ENCODE results near the gene MIER1.
"Not testable (repeated sequence)": the region's sequence is repeated elsewhere in the genome, so short reads cannot be mapped to it uniquely, and the experiment has no call there.

The MIER1 gene

DNA sequence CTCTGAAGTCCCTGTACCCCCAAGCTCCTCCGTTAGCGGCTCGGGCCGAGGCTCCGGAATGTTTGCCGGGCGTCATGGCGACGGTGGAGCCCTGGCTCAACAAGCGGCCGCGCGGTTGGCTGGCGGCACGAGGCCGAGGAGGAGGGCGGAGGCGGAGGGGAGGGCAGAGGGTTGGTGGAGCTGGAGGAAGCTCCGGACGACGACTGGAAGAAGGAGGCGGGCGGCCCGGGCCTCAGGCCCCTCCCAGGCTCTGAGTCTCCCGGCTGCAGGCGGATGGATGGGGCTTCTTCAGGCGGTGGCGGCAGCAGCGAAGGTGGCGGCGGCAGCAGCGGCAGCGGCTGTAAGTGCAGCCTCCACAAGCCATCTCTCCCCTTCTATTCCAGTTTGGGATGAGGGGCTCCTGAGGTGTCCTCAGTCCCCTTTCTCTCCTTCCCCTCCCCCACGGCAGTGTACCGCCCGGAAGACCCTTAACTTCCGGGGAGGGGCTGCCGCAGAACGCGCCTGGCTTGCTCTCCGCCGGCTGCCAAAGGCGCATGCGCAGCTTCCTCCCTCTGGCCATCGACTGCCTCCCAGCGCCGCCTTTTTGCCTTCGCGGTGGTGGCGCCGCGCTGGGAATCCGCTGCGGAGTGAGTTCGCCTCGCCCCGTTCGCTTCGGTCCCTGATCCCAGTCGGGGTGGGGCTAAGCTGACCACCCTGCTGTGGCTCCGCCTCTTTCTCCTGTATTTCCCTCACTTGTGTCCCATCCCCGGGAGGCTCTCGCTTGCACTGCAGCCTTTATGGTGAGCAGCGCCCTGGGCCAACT, at the start of gene MIER1, which contains the start of gene DNAI4:
Gene MIER1, plus strand, starts transcription at position 235 of the 802 bp plus-strand sequence. Its CDS starts 39 bp downstream, at position 274.
Gene DNAI4, minus strand, starts transcription at position 101 of the 802 bp plus-strand sequence. Its CDS starts 25 bp downstream, at position 76.
- DNase-seq: peak; percentile 97

DNA sequence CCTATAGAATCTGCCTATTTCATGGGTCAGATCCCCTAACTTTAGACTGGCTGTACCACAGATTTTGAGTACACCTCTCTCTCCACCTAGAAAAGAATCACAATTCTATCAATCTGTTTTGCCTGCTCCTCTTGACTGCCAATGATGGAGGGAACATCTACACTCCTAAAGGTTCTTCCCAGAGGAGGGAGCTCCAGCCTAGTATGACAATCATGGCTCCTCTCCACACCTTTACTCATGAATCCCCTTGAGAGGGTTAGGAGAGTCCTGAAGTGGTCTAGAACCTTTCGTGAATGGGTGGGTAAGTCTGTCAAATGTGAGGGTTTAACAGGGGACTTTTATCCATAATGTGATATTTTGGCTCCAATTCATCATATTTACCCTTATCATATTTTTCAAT, 48.1 kb upstream of the MIER1 start:
- DNase-seq: no peak

DNA sequence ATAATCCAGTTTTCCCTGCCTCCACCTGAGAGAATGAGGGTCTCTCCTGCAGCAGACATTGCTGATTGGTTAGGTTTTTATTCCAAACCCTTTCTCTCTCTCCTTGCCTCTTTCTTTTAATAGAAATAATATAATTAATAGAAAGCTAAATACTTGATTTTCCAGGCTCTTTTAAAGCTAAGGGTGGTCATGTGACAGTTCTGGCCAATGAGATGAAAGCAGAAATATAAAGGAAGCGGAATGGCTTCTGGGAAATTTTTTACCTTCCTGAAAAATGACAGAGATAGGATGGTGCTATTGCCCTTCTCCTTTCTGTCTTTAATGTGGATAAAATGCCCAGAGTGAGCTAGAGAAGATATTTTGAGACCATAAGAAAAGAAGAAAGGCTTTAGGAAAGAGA, 35.8 kb upstream of the MIER1 start:
- DNase-seq: no peak

DNA sequence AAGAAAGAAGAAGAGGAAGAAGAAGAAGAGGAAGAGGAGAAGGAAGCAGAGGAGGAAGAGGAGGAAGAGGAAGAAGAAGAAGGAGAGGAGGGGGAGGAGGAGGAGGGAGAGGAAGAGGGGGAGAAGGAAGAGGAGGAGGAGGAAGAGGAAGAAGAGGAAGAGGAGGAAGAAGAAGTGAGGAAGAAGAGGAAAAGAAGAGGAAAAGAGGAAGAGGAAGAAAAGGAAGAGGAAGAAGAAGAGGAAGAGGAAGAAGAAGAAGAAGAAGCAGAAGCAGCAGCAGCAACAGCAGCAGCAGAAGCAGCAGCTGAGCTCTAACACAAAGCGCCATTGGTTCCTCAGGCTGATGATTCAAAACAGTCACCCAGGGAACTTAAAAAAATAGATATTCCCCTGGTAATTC, 34.2 kb upstream of the MIER1 start:
- DNase-seq: no peak

DNA sequence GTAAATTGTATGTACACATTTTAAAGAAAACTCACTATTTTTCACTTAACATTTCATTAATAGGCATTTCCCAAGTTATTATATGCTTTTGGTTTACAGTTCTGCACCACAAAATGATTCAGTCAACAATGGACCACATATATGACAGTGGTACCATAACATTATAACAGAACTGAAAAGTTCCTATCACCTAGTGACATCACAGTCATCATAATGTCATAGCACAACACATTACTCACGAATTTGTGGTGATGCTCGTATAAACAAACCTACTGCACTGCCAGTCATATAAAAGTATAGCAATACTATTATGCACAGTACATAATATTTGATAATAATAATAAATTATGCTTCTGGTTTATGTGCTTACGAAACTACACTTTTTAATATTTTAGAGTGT, 31.1 kb upstream of the MIER1 start:
- no peak for DNase-seq

DNA sequence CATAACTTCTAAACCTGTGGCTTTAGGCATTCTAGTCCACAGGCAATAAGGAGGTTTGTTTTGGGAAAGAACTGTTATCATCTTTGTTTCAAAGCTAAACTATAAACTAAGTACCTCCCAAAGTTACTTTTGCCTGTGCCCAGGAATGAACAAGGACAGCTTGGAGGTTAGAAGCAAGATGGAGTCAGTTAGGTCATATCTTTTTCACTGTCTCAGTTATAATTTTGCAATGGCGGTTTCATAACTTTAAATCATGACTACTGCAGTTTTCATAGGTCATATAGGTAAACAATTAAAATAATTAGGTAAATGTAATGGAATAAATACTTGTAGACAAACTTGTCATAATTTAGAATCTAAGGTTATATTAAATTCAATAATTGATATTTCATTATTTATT, 9.6 kb upstream of the MIER1 start:
- DNase-seq: not testable (repeated sequence)

DNA sequence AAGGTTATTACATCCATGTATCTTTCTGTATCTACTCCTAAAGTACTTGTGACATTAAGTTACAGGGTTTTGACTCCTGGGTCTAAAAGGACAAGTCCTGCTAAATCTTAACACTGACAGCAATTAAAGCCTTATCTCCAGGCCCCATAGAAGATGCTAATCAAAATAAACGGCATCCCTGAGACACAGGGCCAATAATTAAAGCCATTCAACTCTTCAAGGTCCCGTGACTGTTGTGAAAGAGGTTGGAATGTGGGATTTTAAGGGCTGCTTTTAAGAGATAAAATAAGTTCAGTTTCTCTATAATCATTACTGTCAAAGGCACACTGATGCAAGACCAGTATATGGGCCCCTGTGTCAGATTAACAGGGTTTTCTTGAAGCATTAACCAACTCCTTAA, 8.5 kb upstream of the MIER1 start:
- DNase-seq: no peak

DNA sequence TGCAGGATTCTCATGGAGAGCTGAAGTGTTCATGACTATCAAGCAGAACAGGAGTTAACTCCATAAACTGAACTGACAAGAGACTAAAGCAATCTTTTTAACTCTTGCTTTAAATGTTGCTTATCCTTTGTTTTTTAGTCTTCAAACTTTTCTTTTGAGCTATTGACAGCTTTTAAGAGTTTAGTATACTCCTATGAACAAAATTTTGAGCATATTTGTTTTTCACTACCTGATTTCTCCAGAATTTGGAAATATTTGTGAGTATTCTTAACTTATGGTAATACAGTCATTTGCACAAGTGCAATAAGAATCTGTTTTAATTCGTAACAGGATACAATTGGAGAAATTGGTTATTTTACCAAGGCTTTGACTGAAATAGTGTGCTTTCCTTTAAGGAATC, 7.3 kb upstream of the MIER1 start:
- no peak for DNase-seq

DNA sequence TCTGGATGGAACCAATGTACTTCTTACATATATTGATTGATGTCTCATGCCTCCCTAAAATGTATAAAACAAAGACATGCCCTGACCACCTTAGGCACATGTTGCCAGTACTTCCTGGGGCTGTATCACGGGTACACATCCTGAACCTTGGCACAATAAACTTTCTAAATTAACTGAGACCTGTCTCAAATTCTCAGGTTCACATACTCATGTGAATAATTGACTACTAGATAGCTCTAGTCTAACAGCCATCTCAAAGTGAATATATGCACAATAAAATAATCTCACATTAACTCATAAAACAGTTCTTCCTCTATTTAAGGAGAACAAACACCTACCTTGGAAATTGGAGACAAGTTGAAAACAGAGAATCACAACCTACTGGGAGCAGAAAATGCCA, 5.7 kb upstream of the MIER1 start:
- no peak for DNase-seq

DNA sequence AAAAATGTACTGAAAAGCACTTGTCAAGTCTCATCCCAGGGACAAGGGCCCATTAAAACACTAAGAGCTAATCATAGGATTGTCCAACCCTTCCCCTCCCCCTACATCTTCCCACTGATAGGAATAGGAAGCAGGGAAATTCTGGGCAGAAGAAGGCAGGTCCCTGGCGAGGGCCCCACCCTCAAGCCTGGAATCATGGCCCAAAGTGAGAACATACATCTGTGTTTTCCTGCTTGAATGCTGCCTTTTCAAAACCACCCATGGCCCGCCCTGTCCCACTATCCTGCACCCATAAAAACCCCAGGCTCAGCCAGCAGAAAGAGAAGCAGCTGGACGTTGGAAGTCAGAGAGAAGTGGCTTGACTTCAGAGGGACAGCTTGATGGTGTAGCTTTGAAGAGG, 5.0 kb upstream of the MIER1 start:
- DNase-seq: no peak

DNA sequence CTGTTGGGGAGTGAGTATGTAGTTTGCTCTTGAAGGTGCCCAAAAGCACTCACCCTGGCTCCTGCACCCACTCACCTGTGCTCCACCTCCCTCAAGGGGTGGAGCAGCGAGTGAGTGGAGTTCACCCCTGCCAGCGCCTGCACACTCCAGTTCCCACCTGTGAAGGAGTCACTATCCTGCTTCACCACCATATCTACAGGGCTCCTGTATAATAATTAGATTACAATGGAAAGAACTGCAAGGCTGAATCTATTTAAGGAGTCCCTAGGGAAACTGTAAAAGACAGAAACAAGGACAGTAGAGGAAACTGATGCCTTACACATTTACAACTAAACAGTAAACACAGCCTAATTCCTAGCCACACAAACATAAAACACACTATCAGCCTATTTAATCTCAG, 4.2 kb upstream of the MIER1 start:
- no peak for DNase-seq

DNA sequence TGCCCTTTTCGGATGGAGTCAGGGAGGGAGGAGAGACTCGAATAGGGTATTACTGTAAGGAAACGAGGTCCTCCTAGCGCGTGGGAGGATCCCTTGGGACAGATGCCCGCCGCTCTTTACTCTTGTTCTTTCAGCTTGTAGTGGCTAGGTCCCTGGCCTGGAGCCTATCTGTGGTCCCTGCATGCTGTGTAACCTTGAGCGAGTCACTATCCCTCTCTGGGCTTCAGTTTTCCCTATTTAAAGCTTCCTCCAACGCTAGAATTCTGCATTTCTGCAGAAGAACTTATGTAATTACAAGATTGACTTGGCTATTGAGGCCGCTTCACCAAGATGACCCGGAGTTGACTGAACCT, 744 bp downstream of the MIER1 start:
- no peak for DNase-seq

DNA sequence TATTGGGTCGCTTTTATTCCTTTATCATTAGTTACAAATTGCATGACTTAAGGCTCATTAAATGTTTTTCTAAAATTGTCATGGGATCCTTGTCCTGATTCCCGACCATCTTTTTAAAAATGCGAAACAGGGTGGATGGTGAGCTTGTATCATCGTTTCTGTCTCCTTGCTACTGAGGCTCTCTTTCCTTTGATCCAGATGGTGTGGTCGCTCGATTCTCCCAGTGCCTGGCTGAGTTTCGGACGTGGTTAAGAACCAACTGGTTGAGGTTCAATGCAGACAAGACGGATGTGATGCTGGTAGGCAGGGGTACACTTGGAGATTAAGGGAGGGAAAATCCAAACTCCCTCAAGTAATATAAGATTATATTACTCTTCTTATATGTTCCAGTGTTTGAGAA, 1.2 kb downstream of the MIER1 start:
- DNase-seq: no peak

DNA sequence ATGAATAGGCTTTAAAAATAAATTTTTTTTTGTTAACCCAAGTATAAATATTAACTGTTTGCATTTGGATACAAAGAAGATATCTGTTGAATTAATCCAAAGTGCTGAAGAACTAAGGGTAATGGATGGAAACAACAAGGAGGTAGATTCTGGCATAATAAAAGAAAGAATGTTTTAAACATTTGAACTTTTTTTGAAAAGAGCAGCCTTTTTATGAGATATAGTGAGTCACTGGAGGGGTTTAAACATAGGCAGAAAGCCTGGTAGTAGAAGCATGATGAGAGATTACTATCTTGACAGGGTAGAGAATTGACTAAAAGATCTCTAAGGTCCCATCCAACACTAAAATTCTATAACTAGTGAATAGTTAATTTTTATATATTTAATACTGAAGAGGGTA, 2.7 kb downstream of the MIER1 start:
- DNase-seq: no peak

DNA sequence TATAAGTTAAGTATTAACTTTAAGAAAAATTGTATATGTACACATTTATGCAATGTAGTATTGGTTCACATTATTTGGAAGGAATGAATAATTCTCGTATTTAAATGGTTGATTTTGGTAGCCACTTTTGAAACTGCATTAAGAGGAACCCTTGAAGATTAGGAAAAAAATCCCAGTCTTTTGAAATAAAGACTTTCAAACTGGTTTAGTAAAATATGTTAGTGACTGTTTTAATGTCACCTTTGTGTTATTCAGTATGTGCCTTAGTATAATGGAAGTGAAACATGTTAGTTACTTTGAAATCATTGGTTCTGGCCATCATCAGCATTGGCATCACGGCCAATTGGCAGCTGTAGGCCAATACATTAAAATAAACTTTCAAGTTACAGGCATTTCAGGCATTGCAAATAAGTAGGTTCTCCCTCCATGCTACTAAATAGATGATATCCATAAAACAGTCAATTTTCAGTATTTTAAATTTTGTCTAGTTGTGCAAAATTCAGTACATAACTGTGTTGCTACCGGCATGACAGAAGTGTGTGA, 4.4 kb downstream of the MIER1 start:
- DNase-seq: no peak

DNA sequence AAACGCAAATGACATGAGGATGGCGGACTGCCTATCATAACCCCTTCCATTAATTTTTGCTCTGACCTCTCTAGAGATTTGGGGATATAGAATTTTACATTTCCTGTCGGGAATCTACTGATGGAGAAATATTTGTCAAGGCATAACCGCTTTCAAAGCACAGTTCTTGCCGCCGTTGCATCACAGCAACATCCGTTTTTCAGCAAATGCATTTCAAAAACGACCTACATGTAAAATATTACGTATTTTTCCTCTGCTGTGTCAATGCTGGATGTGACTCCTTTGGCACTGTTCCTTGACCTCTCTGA, 4.9 kb downstream of the MIER1 start:
- DNase-seq: no peak

DNA sequence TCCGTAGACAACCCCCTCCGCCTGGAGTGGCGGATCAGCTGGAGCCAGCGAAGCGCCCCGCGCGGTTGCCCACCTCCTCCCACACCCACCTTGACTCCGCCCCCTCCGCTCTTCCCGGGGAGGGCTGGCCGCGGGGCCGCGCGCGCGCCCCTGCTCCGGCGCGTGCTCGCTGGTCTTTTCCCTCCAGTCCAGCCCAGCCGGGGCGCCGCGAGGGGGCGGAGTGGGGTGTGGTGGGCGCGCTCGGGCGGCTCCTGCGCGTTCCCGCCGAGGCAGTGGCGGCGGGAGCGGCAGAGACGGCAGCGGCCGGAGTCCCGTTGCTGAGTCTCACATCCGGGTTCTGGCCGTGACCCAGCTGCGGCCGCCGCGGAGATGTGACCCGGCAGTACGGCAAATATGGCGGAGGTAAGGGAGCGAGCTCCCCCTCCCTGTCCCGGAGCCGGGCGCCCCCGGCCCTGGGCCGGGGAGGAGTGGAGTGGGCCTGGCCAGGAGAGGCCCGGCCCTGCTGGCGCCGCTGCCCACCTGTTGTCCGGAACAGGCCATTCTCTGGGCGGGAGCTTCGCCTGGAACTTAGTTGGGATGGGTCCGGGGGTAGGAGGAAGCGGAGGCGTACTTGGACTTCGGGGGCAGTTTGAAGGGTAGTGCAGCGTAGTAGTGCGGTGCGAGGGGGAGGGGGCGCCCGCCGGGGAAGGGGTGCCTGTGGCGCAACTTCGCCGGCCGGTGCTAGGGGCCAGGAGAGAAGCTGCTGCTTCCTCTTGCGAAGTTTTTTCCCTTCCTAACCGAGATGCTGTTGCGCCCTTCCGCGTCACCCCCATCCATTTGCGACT, 5.4 kb downstream of the MIER1 start:
- peak; percentile 81 for DNase-seq

DNA sequence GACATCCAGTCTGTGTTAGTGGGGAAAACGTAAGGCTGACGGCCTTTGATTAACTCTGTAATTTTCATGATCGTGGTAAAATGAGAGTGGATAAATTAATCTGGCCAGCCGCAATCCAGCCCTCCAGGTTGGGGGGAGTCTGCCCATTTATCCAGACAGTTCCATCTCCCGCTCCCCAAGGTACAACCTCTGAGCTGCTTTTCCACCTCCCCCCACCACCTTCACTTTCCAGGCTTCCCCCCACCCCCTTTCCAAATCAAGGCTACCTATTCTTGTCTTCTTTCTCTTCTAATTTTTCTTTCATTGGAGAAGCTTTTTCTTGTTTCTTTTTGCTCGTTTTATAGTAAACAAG, 6.0 kb downstream of the MIER1 start:
- DNase-seq: no peak

DNA sequence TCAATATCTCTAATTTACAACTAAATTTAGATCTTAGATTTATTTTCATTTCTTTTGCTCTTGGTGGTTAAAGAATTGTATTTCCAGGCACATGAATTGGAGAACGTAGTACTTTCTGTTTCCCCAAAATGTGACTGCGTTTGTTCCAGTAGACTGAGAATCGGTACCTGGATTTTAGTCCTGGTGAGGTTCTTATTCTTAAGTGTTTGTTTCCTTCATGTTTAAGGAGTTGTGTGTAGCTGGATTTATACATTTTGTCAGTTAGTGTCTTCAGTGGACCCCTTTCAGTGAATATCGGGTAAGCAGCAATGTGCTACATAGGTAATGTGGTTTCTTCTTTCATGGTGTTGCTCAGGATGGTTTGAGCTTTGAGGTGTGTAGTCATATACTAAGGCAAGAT, 6.8 kb downstream of the MIER1 start:
- DNase-seq: no peak

DNA sequence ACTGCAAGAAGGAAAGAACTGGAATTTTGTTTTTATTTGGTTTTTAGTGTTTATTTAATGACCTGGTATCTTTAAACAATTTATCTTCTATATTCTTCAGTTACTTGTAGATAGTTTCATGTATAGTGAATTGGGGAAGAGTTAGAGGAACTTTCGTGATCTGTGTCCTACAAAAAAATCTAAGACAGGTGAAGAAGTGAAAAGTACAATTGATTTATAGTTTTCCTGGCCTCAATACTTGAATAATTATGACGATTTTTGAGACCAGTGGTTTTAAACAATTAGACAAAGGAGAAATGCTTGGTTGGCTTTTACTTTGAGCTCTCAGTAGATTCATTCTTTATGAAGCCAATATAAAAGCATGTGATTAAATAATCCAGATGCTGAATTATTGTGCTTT, 7.5 kb downstream of the MIER1 start:
- DNase-seq: no peak

DNA sequence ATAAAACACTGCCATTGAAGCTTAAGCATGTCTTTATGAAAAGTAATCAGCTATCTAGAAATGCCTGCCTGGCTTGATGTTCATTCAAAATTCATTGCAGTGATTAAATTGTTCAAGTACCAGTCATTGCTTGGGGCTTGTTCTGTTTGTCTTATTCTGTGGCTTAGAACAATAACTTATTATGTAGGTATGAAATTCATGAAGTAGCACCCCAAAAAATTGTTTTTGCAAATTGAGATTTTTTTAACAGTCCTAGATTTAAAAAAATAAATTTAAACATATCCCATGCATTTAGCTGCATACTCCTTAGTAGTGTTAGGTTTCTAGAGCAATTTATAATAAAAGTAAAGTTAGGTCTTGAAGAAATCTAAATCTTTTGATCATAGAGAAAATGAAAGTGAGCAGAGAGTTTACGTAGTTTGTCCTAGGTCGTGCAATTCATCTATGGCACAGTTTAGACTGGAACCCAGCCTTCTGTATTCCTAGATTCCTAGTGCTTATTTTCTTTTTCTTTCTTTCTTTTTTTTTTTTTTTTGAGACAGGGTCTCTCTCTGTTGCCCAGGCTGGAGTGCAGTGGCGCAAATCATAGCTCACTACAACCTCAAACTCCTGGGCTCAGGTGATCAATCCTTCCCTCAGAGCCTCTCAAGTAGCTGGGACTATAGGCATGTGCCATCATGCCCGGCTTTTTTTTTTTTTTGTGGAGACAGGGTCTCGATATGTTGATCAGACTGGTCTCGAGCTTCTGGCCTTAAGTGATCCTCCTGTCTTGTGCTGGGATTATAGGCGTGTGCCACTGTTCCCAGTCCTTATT, 9.3 kb downstream of the MIER1 start:
- no peak for DNase-seq

DNA sequence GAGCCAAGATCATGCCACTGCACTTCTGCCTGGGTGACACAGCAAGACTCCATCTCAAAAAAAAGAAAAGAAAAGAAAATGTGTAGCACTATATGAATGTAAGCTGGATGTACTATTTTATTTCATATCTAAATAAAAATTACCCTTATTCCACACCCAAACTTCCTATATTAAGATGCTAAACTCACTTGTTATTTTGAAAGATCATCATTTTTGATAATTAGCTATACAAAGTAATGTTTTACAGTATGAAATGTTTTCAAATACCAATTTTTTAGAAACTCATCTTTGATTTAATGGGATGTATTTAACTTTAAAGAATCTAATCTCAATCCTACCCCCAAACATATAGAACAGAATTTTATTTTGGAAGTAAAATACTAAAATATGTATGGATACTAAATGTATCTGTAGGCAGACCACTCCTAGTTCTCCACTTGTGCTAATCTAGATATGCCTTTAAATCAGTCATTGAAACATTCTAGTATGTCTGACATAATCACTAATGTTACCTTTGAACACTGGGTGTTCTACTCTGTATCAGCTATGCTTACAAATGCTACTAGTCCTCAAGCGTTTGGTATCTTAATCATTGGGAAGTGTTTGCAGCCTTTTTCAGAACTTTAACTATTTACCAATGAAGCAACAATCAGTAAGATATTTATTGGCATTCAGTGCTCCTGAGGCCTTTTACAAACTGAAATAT, 12.9 kb downstream of the MIER1 start:
- no peak for DNase-seq

DNA sequence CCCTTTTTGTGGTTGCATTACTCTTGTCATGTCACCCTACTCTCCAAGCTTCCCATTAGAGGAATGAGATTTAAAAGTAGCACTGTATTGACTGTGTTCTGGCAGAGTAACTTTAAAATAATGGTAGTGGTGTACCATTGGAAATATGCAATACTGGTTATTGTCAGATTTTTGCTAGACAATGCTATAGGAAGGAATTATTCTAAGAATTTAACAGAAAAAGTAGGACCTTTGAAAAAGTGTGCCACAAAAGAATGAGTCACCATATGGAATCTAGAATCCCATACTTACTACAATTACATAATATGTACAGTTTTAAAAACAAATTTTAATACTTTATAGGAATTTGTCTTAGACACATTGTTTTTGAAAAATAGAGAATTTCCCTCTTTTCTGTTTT, 13.8 kb downstream of the MIER1 start:
- DNase-seq: no peak

Measured in NCI-H2029 treated with DMSO at 0.1 percent for 48 hours (cell line).